C4-2B (cell line): ENCODE results near the gene AMOT.

Source experiments
- CTCF ChIP-seq: fragments of 450-650 bp; conservative IDR thresholded peaks from 2 replicates; pipeline ENCODE4 v1.5.1; 2017; ENCODE audit warnings: mild to moderate bottlenecking
- ZFX ChIP-seq: fragments of 450-650 bp; IDR thresholded peaks from 2 replicates; pipeline ENCODE4 v1.6.1; 2017

GRCh38 chrX:112808651-112809195 is 31.9 kb downstream of the AMOT start:
- TF ChIP-seq CTCF: no peak
- TF ChIP-seq ZFX: no peak
